GM12864 (cell line): ENCODE results near the gene NUDC.
"Not testable (repeated sequence)": the region's sequence is repeated elsewhere in the genome, so short reads cannot be mapped to it uniquely, and the experiment has no call there.

Experiments used
- DNase-seq: peaks from one replicate; pipeline ENCODE4 v3.0.0-alpha.2; 2011; ENCODE audit warnings: low read depth
- H3K4me3 ChIP-seq: 2 replicates; pipeline ENCODE4 v1.5.1; 2011; ENCODE audit warnings: mild to moderate bottlenecking, low read depth, low read length, control low read depth
- TF ChIP-seq, protein P1 (sequence below): IDR thresholded peaks from 2 replicates; pipeline ENCODE4 v1.5.1; 2011; ENCODE audit warnings: low read depth, mild to moderate bottlenecking, moderate library complexity, low read length, control low read depth, inconsistent platforms; ENCODE audit errors: missing control alignments

NUDC gene

DNA sequence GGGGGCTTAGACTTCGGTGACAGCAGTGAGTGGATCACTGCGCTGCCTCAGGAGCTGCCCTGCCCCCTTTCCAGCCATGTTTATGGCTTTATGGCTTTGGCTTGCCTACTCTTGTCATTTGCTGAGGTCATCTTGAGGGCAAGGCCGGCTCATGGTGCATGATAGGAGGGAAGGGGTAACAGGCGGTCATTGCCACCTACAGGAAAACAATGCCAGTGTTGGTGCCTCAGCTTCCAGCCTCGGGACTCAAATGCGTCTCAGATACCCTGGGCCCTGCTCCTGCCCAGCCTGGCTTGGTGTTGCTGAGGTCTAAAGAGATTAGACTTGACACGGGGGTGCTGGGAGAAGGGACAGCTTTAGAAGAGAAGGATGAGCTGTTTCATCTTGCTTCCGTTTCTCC, 24.2 kb downstream of the NUDC start:
- no peak overlapping the region for H3K4me3 ChIP-seq
- no peak for DNase-seq
- TF ChIP-seq, protein P1, sequence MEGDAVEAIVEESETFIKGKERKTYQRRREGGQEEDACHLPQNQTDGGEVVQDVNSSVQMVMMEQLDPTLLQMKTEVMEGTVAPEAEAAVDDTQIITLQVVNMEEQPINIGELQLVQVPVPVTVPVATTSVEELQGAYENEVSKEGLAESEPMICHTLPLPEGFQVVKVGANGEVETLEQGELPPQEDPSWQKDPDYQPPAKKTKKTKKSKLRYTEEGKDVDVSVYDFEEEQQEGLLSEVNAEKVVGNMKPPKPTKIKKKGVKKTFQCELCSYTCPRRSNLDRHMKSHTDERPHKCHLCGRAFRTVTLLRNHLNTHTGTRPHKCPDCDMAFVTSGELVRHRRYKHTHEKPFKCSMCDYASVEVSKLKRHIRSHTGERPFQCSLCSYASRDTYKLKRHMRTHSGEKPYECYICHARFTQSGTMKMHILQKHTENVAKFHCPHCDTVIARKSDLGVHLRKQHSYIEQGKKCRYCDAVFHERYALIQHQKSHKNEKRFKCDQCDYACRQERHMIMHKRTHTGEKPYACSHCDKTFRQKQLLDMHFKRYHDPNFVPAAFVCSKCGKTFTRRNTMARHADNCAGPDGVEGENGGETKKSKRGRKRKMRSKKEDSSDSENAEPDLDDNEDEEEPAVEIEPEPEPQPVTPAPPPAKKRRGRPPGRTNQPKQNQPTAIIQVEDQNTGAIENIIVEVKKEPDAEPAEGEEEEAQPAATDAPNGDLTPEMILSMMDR, result no peak

DNA sequence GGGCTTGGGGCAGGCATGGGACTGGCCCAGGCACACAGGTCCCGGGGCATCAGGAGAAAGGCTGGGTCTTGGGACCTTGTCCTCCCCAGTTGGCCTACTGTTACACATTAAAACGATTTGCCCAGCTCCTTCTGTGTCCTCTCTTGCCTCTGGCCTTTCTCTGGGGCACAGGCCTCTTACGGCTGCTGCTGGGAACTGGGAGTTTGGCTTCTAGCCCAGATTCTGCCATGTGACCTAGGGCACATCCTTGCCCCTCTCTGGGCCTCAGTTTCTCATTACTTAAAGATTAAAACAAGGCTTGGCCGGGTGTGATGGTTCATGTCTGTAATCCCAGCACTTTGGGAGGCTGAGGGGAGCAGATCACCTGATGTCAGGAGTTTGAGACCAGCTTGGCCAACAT, 24.7 kb downstream of the NUDC start:
- no peak overlapping the region for H3K4me3 ChIP-seq
- TF ChIP-seq, protein P1, result no peak
- no peak for DNase-seq

DNA sequence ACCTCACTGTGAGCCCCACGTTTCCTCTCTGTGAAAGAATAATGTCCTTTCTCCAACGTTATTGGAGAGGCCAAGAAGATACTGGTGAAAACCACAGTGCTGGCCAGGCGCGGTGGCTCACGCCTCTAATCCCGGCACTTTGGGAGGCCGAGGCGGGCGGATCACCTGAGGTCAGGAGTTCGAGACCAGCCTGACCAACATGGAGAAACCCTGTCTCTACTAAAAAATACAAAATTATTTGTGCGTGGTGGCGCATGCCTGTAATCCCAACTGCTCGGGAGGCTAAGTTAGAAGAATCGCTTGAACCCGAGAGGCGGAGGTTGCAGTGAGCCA, 27.1 kb downstream of the NUDC start:
- H3K4me3 ChIP-seq, DNase-seq: not testable (repeated sequence)

DNA sequence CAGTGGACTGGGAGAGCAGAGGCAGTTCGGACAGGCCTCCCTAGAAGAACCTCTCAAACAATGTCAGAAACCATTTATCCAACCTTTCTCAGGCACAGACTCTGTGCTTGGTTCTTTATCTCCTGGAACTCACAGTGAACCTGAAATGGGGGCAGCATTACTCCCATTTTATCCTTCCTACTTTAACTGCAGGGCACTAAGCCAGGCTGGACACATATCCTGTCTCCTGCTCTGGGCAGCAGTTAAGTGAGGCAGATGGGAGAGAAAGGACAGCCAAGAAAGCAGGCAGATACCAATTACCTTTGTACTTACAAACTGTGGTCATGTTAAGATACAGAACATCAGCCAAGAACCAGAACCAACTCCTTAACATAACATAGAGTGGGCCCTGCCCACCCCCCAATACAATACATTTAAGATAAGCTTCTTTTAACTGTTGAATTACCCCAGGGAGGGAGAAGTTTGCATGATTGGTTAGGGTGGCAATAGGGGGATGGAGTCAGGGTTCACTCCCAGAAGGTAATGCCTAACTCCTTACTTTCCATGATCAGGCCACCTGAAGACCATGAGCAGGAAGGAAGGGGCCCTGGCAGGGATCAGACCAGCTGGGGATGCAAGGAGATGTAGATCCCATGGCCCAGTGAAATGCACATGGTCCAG, 27.9 kb downstream of the NUDC start:
- TF ChIP-seq, protein P1, result no peak
- no peak for DNase-seq
- H3K4me3 ChIP-seq, result no peak overlapping the region

DNA sequence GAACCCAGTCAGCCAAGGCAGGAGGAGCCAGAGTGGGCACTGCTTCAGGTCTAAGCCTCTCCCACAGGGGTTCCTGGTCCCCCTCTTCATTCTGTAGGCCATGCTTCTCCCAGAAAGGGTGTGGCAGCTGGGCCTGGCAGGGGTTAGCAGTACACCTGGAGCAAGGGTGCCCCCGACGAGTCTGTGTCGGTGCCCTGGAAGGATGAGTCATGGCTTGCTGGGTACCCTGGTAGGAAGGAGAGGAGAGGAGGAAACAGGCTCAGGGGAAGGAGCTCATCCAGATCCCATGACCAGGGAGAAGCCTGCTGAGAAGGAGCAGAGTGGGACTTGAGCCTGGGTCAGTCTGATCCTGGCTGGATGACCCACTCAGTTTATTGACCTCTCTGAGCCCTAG, 28.4 kb downstream of the NUDC start:
- DNase-seq, result no peak

DNA sequence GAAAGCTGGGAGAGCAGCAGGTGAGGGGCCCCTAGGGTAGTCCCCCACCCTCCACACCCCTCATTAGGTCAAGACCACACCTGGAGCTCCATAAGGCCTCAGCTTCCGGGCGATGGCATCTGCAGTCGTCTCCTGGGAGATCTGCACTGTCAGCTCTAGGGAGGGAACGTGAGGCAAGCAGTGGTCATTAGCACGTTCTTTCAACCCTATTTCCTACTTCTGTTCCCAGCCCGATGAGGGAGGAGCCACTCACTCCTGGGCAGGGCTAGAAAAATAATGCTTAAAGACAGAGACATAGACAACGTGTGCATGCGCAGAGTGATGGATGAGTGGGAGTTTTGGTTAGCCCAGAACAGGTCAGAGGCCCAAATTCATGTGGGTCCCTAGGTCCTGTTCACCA, 29.1 kb downstream of the NUDC start:
- no peak overlapping the region for H3K4me3 ChIP-seq
- TF ChIP-seq, protein P1, result no peak
- no peak for DNase-seq

More for the DNA sequence above, 28.4 kb downstream of the NUDC start:
- TF ChIP-seq, protein P1, result no peak
- no peak overlapping the region for H3K4me3 ChIP-seq

DNA sequence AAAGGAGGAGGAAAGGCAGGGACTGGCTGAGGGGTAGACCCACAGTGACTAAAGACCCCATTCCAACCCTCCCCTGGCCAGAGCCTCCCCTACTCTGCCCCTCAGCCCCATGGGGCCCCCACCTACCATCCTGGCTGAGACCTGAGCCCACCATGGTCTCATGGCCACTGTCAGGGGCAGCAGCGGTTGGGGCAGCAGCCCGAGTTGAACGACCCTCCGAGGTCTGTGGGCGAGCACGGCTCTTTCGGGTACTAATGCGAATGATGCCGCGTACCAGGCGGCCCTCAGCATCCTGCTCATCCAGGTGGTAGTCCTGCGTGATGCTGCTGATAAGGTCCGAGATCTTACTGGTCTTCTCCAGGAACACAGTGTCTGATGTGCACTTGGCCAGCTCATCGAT, 29.7 kb downstream of the NUDC start:
- DNase-seq, result no peak
- H3K4me3 ChIP-seq, result no peak overlapping the region
- TF ChIP-seq, protein P1, result no peak
